DOHH2 (cell line): Measurements from ENCODE around the gene SIT1.

Source experiments
- H3F3A ChIP-seq: fragments of 200-600 bp; sonication (generic), shearing (Covaris generic); 2 replicates; pipeline ENCODE4 v1.6.0; 2016; ENCODE audit warnings: antibody characterized with exemption, mild to moderate bottlenecking; ENCODE audit not compliant: control insufficient read depth, insufficient read depth
- H3K27ac ChIP-seq: fragments of 200-600 bp; sonication (generic); 2 replicates; pipeline ENCODE4 v1.5.1; 2014; ENCODE audit warnings: low read depth, mild to moderate bottlenecking, low read length, moderate library complexity
- H3K27me3 ChIP-seq: fragments of 200-600 bp; sonication (generic); 2 replicates; pipeline ENCODE4 v1.6.1; 2014; ENCODE audit warnings: mild to moderate bottlenecking, low read length, mixed read lengths; ENCODE audit not compliant: control insufficient read depth
- H3K36me3 ChIP-seq: fragments of 200-600 bp; sonication (generic); 2 replicates; pipeline ENCODE4 v1.6.1; 2014; ENCODE audit warnings: mild to moderate bottlenecking, low read length, moderate library complexity, mixed read lengths; ENCODE audit not compliant: control insufficient read depth
- H3K4me1 ChIP-seq: fragments of 200-600 bp; sonication (generic); 2 replicates; pipeline ENCODE4 v1.6.1; 2014; ENCODE audit warnings: mild to moderate bottlenecking, low read length, mixed read lengths; ENCODE audit not compliant: control insufficient read depth
- H3K4me2 ChIP-seq: fragments of 200-600 bp; sonication (generic); 2 replicates; pipeline ENCODE4 v1.6.0; 2014; ENCODE audit warnings: mild to moderate bottlenecking, low read length, moderate library complexity
- H3K4me3 ChIP-seq: fragments of 200-600 bp; sonication (generic); 2 replicates; pipeline ENCODE4 v1.5.1; 2014; ENCODE audit warnings: mild to moderate bottlenecking, low read length, mixed read lengths
- H3K79me2 ChIP-seq: fragments of 200-600 bp; sonication (generic); 2 replicates; pipeline ENCODE4 v1.6.1; 2014; ENCODE audit warnings: mild to moderate bottlenecking, low read length, mixed read lengths; ENCODE audit not compliant: control insufficient read depth
- H3K9me2 ChIP-seq: fragments of 200-600 bp; sonication (generic); replicated peaks from 2 replicates; pipeline ENCODE4 v1.6.1; 2014; ENCODE audit warnings: mild to moderate bottlenecking, low read length, mixed read lengths; ENCODE audit not compliant: control insufficient read depth
- H3K9me3 ChIP-seq: fragments of 200-600 bp; sonication (generic); 2 replicates; pipeline ENCODE4 v1.6.1; 2014; ENCODE audit warnings: antibody characterized with exemption, low read length, mixed read lengths; ENCODE audit not compliant: control insufficient read depth, insufficient read depth
- H4K20me1 ChIP-seq: fragments of 200-600 bp; sonication (generic); 2 replicates; pipeline ENCODE4 v1.6.0; 2014; ENCODE audit warnings: low read depth, mild to moderate bottlenecking, antibody characterized with exemption, low read length, moderate library complexity; ENCODE audit not compliant: control insufficient read depth, insufficient read depth
- CTCF ChIP-seq: fragments of 200-600 bp; sonication (generic); IDR thresholded peaks from one replicate; pipeline ENCODE4 v1.5.1; 2014; ENCODE audit warnings: antibody characterized with exemption, mild to moderate bottlenecking, low read depth, low read length; ENCODE audit not compliant: poor library complexity, severe bottlenecking
- EZH2phosphoT487 ChIP-seq: fragments of 200-600 bp; sonication (generic); IDR thresholded peaks from 2 replicates; pipeline ENCODE4 v1.6.1; 2017; ENCODE audit warnings: borderline replicate concordance, mild to moderate bottlenecking, antibody characterized with exemption, low read length, moderate library complexity, mixed read lengths

Gene SIT1

GRCh38 chr9:35666549-35666948 lies 15.8 kb upstream of the SIT1 start:
- Histone ChIP-seq H3K27me3 (no peaks in the 10 kb centered on the region), H3K9me2 (no peaks in the 10 kb centered on the region), H3F3A (peaks cover 3% of the 10 kb centered on the region), H3K4me3 (no peak overlapping the region), H3K36me3 (peaks cover 34% of the 10 kb centered on the region), H3K27ac (no peak overlapping the region), H3K4me2 (no peak overlapping the region), H4K20me1 (no peaks in the 10 kb centered on the region), H3K4me1 (peaks cover 40% of the 10 kb centered on the region), H3K9me3 (no peaks in the 10 kb centered on the region), H3K79me2 (peaks cover 32% of the 10 kb centered on the region)
- TF ChIP-seq EZH2phosphoT487: no peak
- TF ChIP-seq CTCF: no peak

DNA sequence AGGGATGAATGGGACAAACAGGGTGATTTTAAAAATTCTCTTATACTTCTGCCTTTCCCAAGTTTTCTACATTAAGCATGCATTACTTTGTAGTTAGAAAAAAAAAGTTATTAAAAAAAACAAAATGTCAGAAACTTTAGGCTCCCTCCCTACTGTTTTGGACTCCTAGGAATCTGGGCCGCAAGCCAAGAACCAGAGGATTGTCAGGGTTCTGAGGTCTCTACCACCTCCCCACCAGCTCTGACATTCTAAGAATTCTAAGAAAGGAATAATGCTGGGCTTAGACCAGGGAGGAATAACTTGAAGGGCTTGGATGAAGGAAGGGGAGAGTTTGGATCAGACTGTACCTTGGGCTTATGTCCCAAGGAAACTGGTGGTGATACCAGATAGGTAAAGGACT lies 15.3 kb upstream of the SIT1 start:
- no peaks in the 10 kb centered on the region for H3K27me3 ChIP-seq
- no peaks in the 10 kb centered on the region for H3K9me3 ChIP-seq
- H3K4me2 ChIP-seq: no peak overlapping the region
- H3K9me2 ChIP-seq: no peaks in the 10 kb centered on the region
- H3K36me3 ChIP-seq: peaks cover 37% of the 10 kb centered on the region
- H3K27ac ChIP-seq: no peak overlapping the region
- H4K20me1 ChIP-seq: no peaks in the 10 kb centered on the region
- peaks cover 7% of the 10 kb centered on the region for H3F3A ChIP-seq
- H3K79me2 ChIP-seq: peaks cover 32% of the 10 kb centered on the region
- H3K4me1 ChIP-seq: peaks cover 43% of the 10 kb centered on the region
- TF ChIP-seq CTCF (no peak), EZH2phosphoT487 (no peak)
- no peak overlapping the region for H3K4me3 ChIP-seq

- H3K9me2 ChIP-seq: no peaks in the 10 kb centered on the region
- no peaks in the 10 kb centered on the region for H3K27me3 ChIP-seq
- peaks cover 32% of the 10 kb centered on the region for H3K79me2 ChIP-seq
- H3K4me2 ChIP-seq: peak overlapping the region; percentile 89
- peak overlapping the region; percentile 83 for H3K4me3 ChIP-seq
- H3K27ac ChIP-seq: peak overlapping the region; percentile 70
- peaks cover 43% of the 10 kb centered on the region for H3K36me3 ChIP-seq
- H3K9me3 ChIP-seq: no peaks in the 10 kb centered on the region
- peaks cover 7% of the 10 kb centered on the region for H3F3A ChIP-seq
- H3K4me1 ChIP-seq: peaks cover 49% of the 10 kb centered on the region
- TF ChIP-seq CTCF (no peak), EZH2phosphoT487 (no peak)
- H4K20me1 ChIP-seq: no peaks in the 10 kb centered on the region
These were observed 14.7 kb upstream of the SIT1 start for GRCh38 chr9:35665471-35665818.
